Glomerular visceral epithelial cell (primary cell): ENCODE measurements around the gene STIL.

Experiments used
- DNase-seq: peaks from one replicate; pipeline ENCODE4 v3.0.0-alpha.2; 2016; ENCODE audit errors: extremely low spot score

Gene STIL

GRCh38 chr1:47235241-47235681 lies 78.7 kb downstream of the STIL start:
- no peak for DNase-seq

- no peak for DNase-seq
Measured at GRCh38 chr1:47233186-47233585, 80.8 kb downstream of the STIL start.

- DNase-seq: no peak
Measured at GRCh38 chr1:47232187-47232874, 81.6 kb downstream of the STIL start, which contains the start of gene TAL1. Gene TAL1 (minus strand): TSS chr1:47232225. CDS start chr1:47225888, 6,337 bp downstream.

GRCh38 chr1:47231301-47232186 lies 82.4 kb downstream of the STIL start:
- peak; percentile 30 for DNase-seq

- no peak for DNase-seq
Measured at GRCh38 chr1:47230692-47231300, 83.2 kb downstream of the STIL start.

- DNase-seq: peak; percentile 7
Measured at GRCh38 chr1:47229886-47230691, 83.9 kb downstream of the STIL start.

GRCh38 chr1:47229031-47229885 lies 84.7 kb downstream of the STIL start:
- no peak for DNase-seq

- no peak for DNase-seq
Measured at GRCh38 chr1:47228644-47229030, 85.3 kb downstream of the STIL start.

- DNase-seq: no peak
Measured at GRCh38 chr1:47227341-47228232, 86.4 kb downstream of the STIL start.

GRCh38 chr1:47226839-47227215 lies 87.1 kb downstream of the STIL start:
- no peak for DNase-seq

GRCh38 chr1:47226121-47226838 lies 87.7 kb downstream of the STIL start:
- no peak for DNase-seq

- no peak for DNase-seq
Measured at GRCh38 chr1:47225430-47226100, 88.4 kb downstream of the STIL start.

GRCh38 chr1:47224676-47225399 lies 89.1 kb downstream of the STIL start:
- no peak for DNase-seq

GRCh38 chr1:47223921-47224675 lies 89.8 kb downstream of the STIL start:
- DNase-seq: no peak

- DNase-seq: no peak
Measured at GRCh38 chr1:47223174-47223920, 90.6 kb downstream of the STIL start.

- no peak for DNase-seq
Measured at GRCh38 chr1:47222476-47222875, 91.5 kb downstream of the STIL start.
